A549 (cell line): Measurements from ENCODE around the gene ZBED4. TPM values are rescaled to one million over a fixed set of nuclear protein-coding genes. Genes with fewer than 3 reads are reported as not detected.

ENCODE experiments used
- ATAC-seq, 2 experiments: fragments of 200-7000 bp in 1 of 2; fragments of >200 bp in 1 of 2; cut with Nextera tagmentation in 1 of 2; cut with Tn5 transposase in 1 of 2; 3 replicates each; pipeline versions ENCODE4 v1.8.0 to v1.9.1; 2018 to 2020; ENCODE audit warnings: mild to moderate bottlenecking in 1 of 2, moderate library complexity in 1 of 2
- CTCF ChIA-PET: fragments of 300-600 bp; sonication (Branson Sonifier 250); formaldehyde crosslinking; extraction: SDS; loops from one replicate; lab custom pipeline; 2021; ENCODE audit warnings: antibody characterized with exemption, inconsistent platforms; lab: Yijun Ruan, JAX
- POLR2A ChIA-PET: fragments of 350-600 bp; formaldehyde crosslinking; extraction: SDS; loops from one replicate; lab custom pipeline; 2021; ENCODE audit warnings: antibody characterized with exemption, inconsistent platforms; lab: Yijun Ruan, JAX
- DNase-seq, 2 experiments: peaks; one replicate each; pipeline versions ENCODE4 v3.0.0 to v3.0.0-alpha.2; 2011 to 2016; ENCODE audit warnings: low read depth in 1 of 2, low spot score in 1 of 2
- FAIRE-seq: peaks from 2 replicates; lab custom pipeline; 2011; peaks lifted over from hg19 to GRCh38; lab: Jason Lieb, UNC
- H3K27ac ChIP-seq, 2 experiments: fragments of >200 bp; sonication (Bioruptor Twin); formaldehyde crosslinking; 3 replicates each; pipeline ENCODE4 v1.5.1; 2016 to 2017
- H3K4me1 ChIP-seq: fragments of >200 bp; sonication (Bioruptor Twin); formaldehyde crosslinking; 3 replicates; pipeline ENCODE4 v1.6.1; 2016
- H3K4me2 ChIP-seq: fragments of >200 bp; sonication (Bioruptor Twin); formaldehyde crosslinking; 3 replicates; pipeline ENCODE4 v1.6.1; 2016
- H3K4me3 ChIP-seq: fragments of >200 bp; sonication (Bioruptor Twin); formaldehyde crosslinking; 3 replicates; pipeline ENCODE4 v1.5.1; 2016
- H3K9me3 ChIP-seq: fragments of >200 bp; sonication (Bioruptor Twin); formaldehyde crosslinking; 3 replicates; pipeline ENCODE4 v1.6.1; 2016
- BHLHE40 ChIP-seq: IDR thresholded peaks from 2 replicates; pipeline ENCODE4 v1.6.1; 2012; ENCODE audit warnings: low read depth, low read length, inconsistent platforms
- CEBPB ChIP-seq, 2 experiments: fragments of >200 bp in 1 of 2; sonication (Bioruptor Twin) in 1 of 2; formaldehyde crosslinking in 1 of 2; IDR thresholded peaks; 2 replicates each; pipeline ENCODE4 v1.6.1; 2012 to 2016
- EHF ChIP-seq: fragments of 250-450 bp; sonication (Bioruptor Pico); IDR thresholded peaks from 2 replicates; pipeline ENCODE4 v1.5.0; 2020; ENCODE audit warnings: mild to moderate bottlenecking
- EP300 ChIP-seq, 2 experiments: fragments of >200 bp; sonication (Bioruptor Twin); formaldehyde crosslinking; IDR thresholded peaks; 2 replicates in 1 of 2; 3 replicates in 1 of 2; pipeline ENCODE4 v1.6.1; 2016 to 2017
- FOSL2 ChIP-seq, 2 experiments: fragments of 450-650 bp in 1 of 2; fragments of >200 bp in 1 of 2; sonication (Bioruptor Twin) in 1 of 2; formaldehyde crosslinking; IDR thresholded peaks; 2 replicates each; pipeline versions ENCODE4 v1.5.0 to v1.6.1; 2016 to 2020; ENCODE audit warnings: mild to moderate bottlenecking in 1 of 2, moderate library complexity in 1 of 2
- GATA3 ChIP-seq: IDR thresholded peaks from 2 replicates; pipeline ENCODE4 v1.6.1; 2012; ENCODE audit warnings: borderline replicate concordance
- HDAC2 ChIP-seq: fragments of 200-600 bp; sonication (generic); IDR thresholded peaks from 2 replicates; pipeline ENCODE4 v1.6.1; 2016
- HMGXB4 ChIP-seq: fragments of 250-450 bp; sonication (Bioruptor Pico); IDR thresholded peaks from 2 replicates; pipeline ENCODE4 v1.5.0; 2021; ENCODE audit warnings: mild to moderate bottlenecking, moderate library complexity, borderline replicate concordance
- HOXA7 ChIP-seq: fragments of 250-450 bp; sonication (Bioruptor Pico); IDR thresholded peaks from 2 replicates; pipeline ENCODE4 v1.5.0; 2020; ENCODE audit warnings: mild to moderate bottlenecking, moderate library complexity
- HOXB5 ChIP-seq: fragments of 250-450 bp; sonication (Bioruptor Pico); IDR thresholded peaks from 2 replicates; pipeline ENCODE4 v1.5.0; 2020; ENCODE audit warnings: mild to moderate bottlenecking, moderate library complexity
- KDM5A ChIP-seq: fragments of 200-600 bp; sonication (generic); IDR thresholded peaks from 2 replicates; pipeline ENCODE4 v1.6.1; 2016; ENCODE audit warnings: antibody characterized with exemption, mild to moderate bottlenecking
- MAFK ChIP-seq: fragments of 450-650 bp; IDR thresholded peaks from 2 replicates; pipeline ENCODE4 v1.6.1; 2014; ENCODE audit not compliant: partially characterized antibody
- MAZ ChIP-seq: fragments of 150-350 bp; IDR thresholded peaks from 2 replicates; pipeline ENCODE4 v1.6.1; 2014; ENCODE audit warnings: antibody characterized with exemption, low read depth, low read length, borderline replicate concordance
- NFE2L2 ChIP-seq: fragments of 150-350 bp; conservative IDR thresholded peaks from 2 replicates; pipeline ENCODE4 v1.6.1; 2014; ENCODE audit warnings: low read length
- NR3C1 ChIP-seq: fragments of >200 bp; sonication (Bioruptor Twin); formaldehyde crosslinking; IDR thresholded peaks from 3 replicates; pipeline ENCODE4 v1.6.1; 2017
- PBX3 ChIP-seq: IDR thresholded peaks from 2 replicates; pipeline ENCODE4 v1.6.1; 2012
- POLR2A ChIP-seq: IDR thresholded peaks from 2 replicates; pipeline ENCODE4 v1.6.1; 2012; ENCODE audit warnings: mild to moderate bottlenecking, low read length
- RAD21 ChIP-seq, 2 experiments: fragments of >200 bp in 1 of 2; sonication (Bioruptor Twin) in 1 of 2; formaldehyde crosslinking in 1 of 2; IDR thresholded peaks in 1 of 2; conservative IDR thresholded peaks in 1 of 2; 2 replicates in 1 of 2; 3 replicates in 1 of 2; pipeline ENCODE4 v1.6.1; 2012 to 2018; ENCODE audit warnings: inconsistent platforms in 1 of 2
- RFX5 ChIP-seq: fragments of 450-650 bp; IDR thresholded peaks from 2 replicates; pipeline ENCODE4 v1.7.1; 2014; ENCODE audit warnings: antibody characterized with exemption, mild to moderate bottlenecking, moderate library complexity
- RNF2 ChIP-seq: fragments of 200-600 bp; sonication (generic); IDR thresholded peaks from 2 replicates; pipeline ENCODE4 v1.6.1; 2016; ENCODE audit warnings: low read depth, mild to moderate bottlenecking, antibody characterized with exemption, moderate library complexity, borderline replicate concordance
- SREBF2 ChIP-seq: fragments of 450-650 bp; IDR thresholded peaks from 2 replicates; pipeline ENCODE4 v1.6.1; 2014; ENCODE audit warnings: mild to moderate bottlenecking, moderate library complexity
- TP53 ChIP-seq: fragments of 250-450 bp; sonication (Bioruptor Pico); IDR thresholded peaks from 2 replicates; pipeline ENCODE4 v1.5.0; 2021; ENCODE audit warnings: mild to moderate bottlenecking, moderate library complexity
- ZFP36 ChIP-seq: fragments of 450-650 bp; IDR thresholded peaks from 2 replicates; pipeline ENCODE4 v1.6.1; 2014; ENCODE audit warnings: borderline replicate concordance; ENCODE audit not compliant: partially characterized antibody
- WGBS: methylation state at CpG from one replicate; pipeline ENCODE4 v1.1.6; 2017; ENCODE audit errors: missing lambda C conversion rate; 5-methylcytosine and 5-hydroxymethylcytosine counted together
- polyA plus RNA-seq, 4 experiments: library from polyadenylated mRNA; depleted of rRNA in 3 of 4; stranded (reverse); fragments of >200 nt; fragmentation: RNase III in 1 of 4; extraction: RNeasy Plus Mini Kit Qiagen cat#74134 plus additional on column Dnase treatment in 1 of 4; gene quantifications; 2 replicates in 3 of 4; 3 replicates in 1 of 4; pipeline ENCODE4 v1.2.3, GENCODE V29; 2011 to 2017
- TF ChIP-seq, protein P1 (sequence below): fragments of 150-350 bp; IDR thresholded peaks from 2 replicates; pipeline ENCODE4 v1.6.1; 2014; ENCODE audit warnings: low read depth, mild to moderate bottlenecking, low read length
- TF ChIP-seq, protein P2 (sequence below): fragments of >200 bp; sonication (Bioruptor Twin); formaldehyde crosslinking; IDR thresholded peaks from 3 replicates; pipeline ENCODE4 v1.5.1; 2016

Gene ZBED4
- polyA plus RNA-seq, 2 of the 4 experiments (the other 2 are of a cell fraction), result 8.6 to 9.5 TPM

DNA sequence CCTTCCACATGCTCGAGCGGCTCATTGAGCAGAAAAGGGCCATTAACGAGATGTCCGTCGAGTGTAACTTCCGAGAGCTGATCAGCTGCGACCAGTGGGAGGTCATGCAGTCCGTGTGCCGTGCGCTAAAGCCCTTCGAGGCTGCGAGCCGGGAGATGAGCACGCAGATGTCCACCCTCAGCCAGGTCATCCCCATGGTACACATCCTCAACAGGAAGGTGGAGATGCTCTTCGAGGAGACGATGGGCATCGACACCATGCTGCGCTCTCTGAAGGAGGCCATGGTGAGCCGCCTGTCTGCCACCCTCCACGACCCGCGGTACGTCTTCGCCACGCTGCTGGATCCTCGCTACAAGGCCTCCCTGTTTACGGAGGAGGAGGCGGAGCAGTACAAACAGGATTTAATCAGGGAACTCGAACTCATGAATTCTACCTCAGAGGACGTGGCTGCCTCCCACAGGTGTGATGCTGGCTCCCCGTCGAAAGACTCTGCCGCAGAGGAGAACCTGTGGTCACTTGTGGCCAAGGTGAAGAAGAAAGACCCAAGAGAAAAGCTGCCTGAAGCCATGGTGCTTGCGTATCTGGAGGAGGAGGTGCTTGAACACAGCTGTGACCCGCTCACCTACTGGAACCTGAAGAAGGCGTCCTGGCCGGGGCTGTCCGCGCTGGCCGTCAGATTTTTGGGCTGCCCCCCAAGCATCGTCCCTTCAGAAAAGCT is 32.9 kb downstream of the ZBED4 start:
- no peak overlapping the region for H3K4me3 ChIP-seq
- H3K27ac ChIP-seq, result no peak overlapping the region
- no peak overlapping the region for H3K4me2 ChIP-seq
- FAIRE-seq (no peak), DNase-seq (no peak), ATAC-seq (no peak)
- POLR2A ChIA-PET, result no interaction called here
- H3K9me3 ChIP-seq, result no peaks in the 10 kb centered on the region; the same call in 2 of the 3 replicates
- 92% methylated on average over 26 of the region's 41 CpGs for WGBS
- no peaks in the 10 kb centered on the region for H3K4me1 ChIP-seq
- CTCF ChIA-PET, result interaction anchor here (1.3 kb wide), 1 partner anchor 14 kb away, joined by 3 read pairs; no protein-coding TSS in a partner anchor
- TF ChIP-seq RFX5, result no peak
- TF ChIP-seq HMGXB4 (CRISPR knock-in tag), result no peak
- TF ChIP-seq NR3C1, result no peak
- TF ChIP-seq SREBF2, result no peak
- TF ChIP-seq KDM5A, result no peak
- TF ChIP-seq POLR2A, result no peak
- no peak for TF ChIP-seq HDAC2
- no peak for TF ChIP-seq GATA3
- TF ChIP-seq HOXB5 (CRISPR knock-in tag), result no peak
- no peak for TF ChIP-seq FOSL2 (IDR thresholded peaks at IDR 0.05)
- TF ChIP-seq FOSL2 (CRISPR knock-in tag; IDR thresholded peaks at IDR 0.05), result no peak
- TF ChIP-seq NFE2L2, result no peak
- TF ChIP-seq TP53 (CRISPR knock-in tag), result no peak

GRCh38 chr22:49887064-49887451 is 33.4 kb downstream of the ZBED4 start:
- ATAC-seq, result no peak
- FAIRE-seq, result no peak
- POLR2A ChIA-PET, result no interaction called here
- TF ChIP-seq BHLHE40, result no peak
- TF ChIP-seq RFX5, result no peak
- no peak for TF ChIP-seq HOXA7
- TF ChIP-seq, protein P1, sequence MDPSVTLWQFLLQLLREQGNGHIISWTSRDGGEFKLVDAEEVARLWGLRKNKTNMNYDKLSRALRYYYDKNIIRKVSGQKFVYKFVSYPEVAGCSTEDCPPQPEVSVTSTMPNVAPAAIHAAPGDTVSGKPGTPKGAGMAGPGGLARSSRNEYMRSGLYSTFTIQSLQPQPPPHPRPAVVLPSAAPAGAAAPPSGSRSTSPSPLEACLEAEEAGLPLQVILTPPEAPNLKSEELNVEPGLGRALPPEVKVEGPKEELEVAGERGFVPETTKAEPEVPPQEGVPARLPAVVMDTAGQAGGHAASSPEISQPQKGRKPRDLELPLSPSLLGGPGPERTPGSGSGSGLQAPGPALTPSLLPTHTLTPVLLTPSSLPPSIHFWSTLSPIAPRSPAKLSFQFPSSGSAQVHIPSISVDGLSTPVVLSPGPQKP, result no peak
- TF ChIP-seq, protein P2, sequence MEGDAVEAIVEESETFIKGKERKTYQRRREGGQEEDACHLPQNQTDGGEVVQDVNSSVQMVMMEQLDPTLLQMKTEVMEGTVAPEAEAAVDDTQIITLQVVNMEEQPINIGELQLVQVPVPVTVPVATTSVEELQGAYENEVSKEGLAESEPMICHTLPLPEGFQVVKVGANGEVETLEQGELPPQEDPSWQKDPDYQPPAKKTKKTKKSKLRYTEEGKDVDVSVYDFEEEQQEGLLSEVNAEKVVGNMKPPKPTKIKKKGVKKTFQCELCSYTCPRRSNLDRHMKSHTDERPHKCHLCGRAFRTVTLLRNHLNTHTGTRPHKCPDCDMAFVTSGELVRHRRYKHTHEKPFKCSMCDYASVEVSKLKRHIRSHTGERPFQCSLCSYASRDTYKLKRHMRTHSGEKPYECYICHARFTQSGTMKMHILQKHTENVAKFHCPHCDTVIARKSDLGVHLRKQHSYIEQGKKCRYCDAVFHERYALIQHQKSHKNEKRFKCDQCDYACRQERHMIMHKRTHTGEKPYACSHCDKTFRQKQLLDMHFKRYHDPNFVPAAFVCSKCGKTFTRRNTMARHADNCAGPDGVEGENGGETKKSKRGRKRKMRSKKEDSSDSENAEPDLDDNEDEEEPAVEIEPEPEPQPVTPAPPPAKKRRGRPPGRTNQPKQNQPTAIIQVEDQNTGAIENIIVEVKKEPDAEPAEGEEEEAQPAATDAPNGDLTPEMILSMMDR, result no peak
- no peak for TF ChIP-seq MAZ
- no peak for TF ChIP-seq EHF (CRISPR knock-in tag)
- TF ChIP-seq HMGXB4 (CRISPR knock-in tag), result no peak
- TF ChIP-seq PBX3, result no peak
- TF ChIP-seq TP53 (CRISPR knock-in tag), result no peak
- TF ChIP-seq KDM5A, result no peak
- no peak for TF ChIP-seq ZFP36
- TF ChIP-seq EP300 (IDR thresholded peaks at IDR 0.05), result no peak
- no peak for TF ChIP-seq MAFK
- no peak for TF ChIP-seq HDAC2
- TF ChIP-seq RNF2, result no peak
- TF ChIP-seq HOXB5 (CRISPR knock-in tag), result no peak
- no peak for TF ChIP-seq CEBPB (IDR thresholded peaks at IDR 0.05)
- TF ChIP-seq RAD21 (conservative IDR thresholded peaks at IDR 0.05 in 1 of 2, IDR thresholded peaks at IDR 0.05 in 1 of 2), result no peak
- Histone ChIP-seq H3K9me3 (no peaks in the 10 kb centered on the region; the same call in 2 of the 3 replicates), H3K27ac (no peak overlapping the region), H3K4me2 (no peak overlapping the region), H3K4me1 (no peaks in the 10 kb centered on the region), H3K4me3 (no peak overlapping the region)
- DNase-seq, result no peak
- WGBS, result 94% methylated on average over 14 of the region's 14 CpGs
- CTCF ChIA-PET, result interaction anchor here (0.9 to 1.3 kb wide), 2 partner anchors 13 to 143 kb away, joined by 3 to 6 read pairs; no protein-coding TSS in a partner anchor
